ENCODE measurements around the gene CDH1. TPM values are rescaled to one million over a fixed set of nuclear protein-coding genes. Genes with fewer than 3 reads are reported as not detected.

The CDH1 gene
- total RNA-seq, 1 experiment from 2014 or later = 65.8 TPM

DNA sequence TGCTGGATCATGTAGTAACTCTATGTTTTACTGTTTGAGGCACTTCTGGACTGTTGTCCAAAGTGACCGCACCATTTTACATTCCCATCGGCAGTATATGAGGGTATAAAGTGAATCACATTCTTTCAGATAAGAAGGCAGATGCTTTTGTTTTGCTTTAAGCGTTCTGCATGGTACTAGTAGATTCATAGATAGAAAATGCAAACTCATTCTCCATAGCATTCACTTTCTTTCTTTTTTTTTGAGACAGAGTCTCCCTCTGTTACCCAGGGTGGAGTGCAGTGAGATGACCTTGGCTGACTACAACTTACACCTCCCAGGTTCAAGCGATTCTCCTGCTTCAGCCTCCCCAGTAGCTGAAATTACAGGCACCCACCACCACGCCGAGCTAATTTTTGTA is 146.6 kb downstream of the CDH1 start:
- H3K9me3 ChIP-seq (ENCODE audit: control insufficient read depth, insufficient read depth, low read depth, low read length) = no peaks in the 10 kb centered on the region
- BruUV-seq (replicated peaks) = no TSS peak
- H3K4me1 ChIP-seq (ENCODE audit: control insufficient read depth, insufficient read depth, low read length) = no peaks in the 10 kb centered on the region
- no peak overlapping the region for H3K27ac ChIP-seq (ENCODE audit: low read length)
- TF ChIP-seq CTCF (IDR thresholded peaks at IDR 0.05) = no peak
- TF ChIP-seq POLR2AphosphoS5 (IDR thresholded peaks at IDR 0.05; ENCODE audit: low read depth, low read length) = no peak
- no peak for TF ChIP-seq SIN3A (IDR thresholded peaks at IDR 0.05; ENCODE audit: borderline replicate concordance, insufficient read depth, low read depth, low read length)
- TF ChIP-seq, protein P1, sequence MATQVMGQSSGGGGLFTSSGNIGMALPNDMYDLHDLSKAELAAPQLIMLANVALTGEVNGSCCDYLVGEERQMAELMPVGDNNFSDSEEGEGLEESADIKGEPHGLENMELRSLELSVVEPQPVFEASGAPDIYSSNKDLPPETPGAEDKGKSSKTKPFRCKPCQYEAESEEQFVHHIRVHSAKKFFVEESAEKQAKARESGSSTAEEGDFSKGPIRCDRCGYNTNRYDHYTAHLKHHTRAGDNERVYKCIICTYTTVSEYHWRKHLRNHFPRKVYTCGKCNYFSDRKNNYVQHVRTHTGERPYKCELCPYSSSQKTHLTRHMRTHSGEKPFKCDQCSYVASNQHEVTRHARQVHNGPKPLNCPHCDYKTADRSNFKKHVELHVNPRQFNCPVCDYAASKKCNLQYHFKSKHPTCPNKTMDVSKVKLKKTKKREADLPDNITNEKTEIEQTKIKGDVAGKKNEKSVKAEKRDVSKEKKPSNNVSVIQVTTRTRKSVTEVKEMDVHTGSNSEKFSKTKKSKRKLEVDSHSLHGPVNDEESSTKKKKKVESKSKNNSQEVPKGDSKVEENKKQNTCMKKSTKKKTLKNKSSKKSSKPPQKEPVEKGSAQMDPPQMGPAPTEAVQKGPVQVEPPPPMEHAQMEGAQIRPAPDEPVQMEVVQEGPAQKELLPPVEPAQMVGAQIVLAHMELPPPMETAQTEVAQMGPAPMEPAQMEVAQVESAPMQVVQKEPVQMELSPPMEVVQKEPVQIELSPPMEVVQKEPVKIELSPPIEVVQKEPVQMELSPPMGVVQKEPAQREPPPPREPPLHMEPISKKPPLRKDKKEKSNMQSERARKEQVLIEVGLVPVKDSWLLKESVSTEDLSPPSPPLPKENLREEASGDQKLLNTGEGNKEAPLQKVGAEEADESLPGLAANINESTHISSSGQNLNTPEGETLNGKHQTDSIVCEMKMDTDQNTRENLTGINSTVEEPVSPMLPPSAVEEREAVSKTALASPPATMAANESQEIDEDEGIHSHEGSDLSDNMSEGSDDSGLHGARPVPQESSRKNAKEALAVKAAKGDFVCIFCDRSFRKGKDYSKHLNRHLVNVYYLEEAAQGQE (IDR thresholded peaks at IDR 0.05; ENCODE audit: insufficient read depth in 1 of 2, low read depth in 2 of 2, low read length in 1 of 2) = no peak
- TF ChIP-seq TCF7L2 (IDR thresholded peaks at IDR 0.05; ENCODE audit: low read depth, low read length) = no peak
- H3K36me3 ChIP-seq (ENCODE audit: control insufficient read depth, insufficient read depth, low read length) = peaks cover 2% of the 10 kb centered on the region; the same call in 1 of the 2 replicates
- ChIA-PET POLR2A (no interaction called here), CTCF (no interaction called here)
- DNase-seq (ENCODE audit: low read depth, low spot score) (no peak), ATAC-seq (no peak)
- in situ Hi-C loops (cut with HindIII; ENCODE audit: low pct_unique_long_range_greater_than_20kb, low sequenced_read_pairs) = no loop called here
- intact Hi-C loops (cut with micrococcal nuclease; ENCODE audit: unreplicated experiment) = no loop called here
- no peak overlapping the region for H3K4me3 ChIP-seq (ENCODE audit: low read depth in 2 of 2, low read length in 2 of 2)
- H3K27me3 ChIP-seq (ENCODE audit: control insufficient read depth, insufficient read depth, low read length) = no peaks in the 10 kb centered on the region

- H3K4me3 ChIP-seq (ENCODE audit: low read depth in 2 of 2, low read length in 2 of 2) = no peak overlapping the region
- ChIA-PET POLR2A (no interaction called here), CTCF (no interaction called here)
- ATAC-seq = no peak
- H3K4me1 ChIP-seq (ENCODE audit: control insufficient read depth, insufficient read depth, low read length) = no peaks in the 10 kb centered on the region
- no TSS peak for BruUV-seq (replicated peaks)
- H3K27me3 ChIP-seq (ENCODE audit: control insufficient read depth, insufficient read depth, low read length) = no peaks in the 10 kb centered on the region
- no peak overlapping the region for H3K27ac ChIP-seq (ENCODE audit: low read length)
- TF ChIP-seq SIN3A (IDR thresholded peaks at IDR 0.05; ENCODE audit: borderline replicate concordance, insufficient read depth, low read depth, low read length) (no peak), CTCF (IDR thresholded peaks at IDR 0.05) (no peak), POLR2AphosphoS5 (IDR thresholded peaks at IDR 0.05; ENCODE audit: low read depth, low read length) (no peak), TCF7L2 (IDR thresholded peaks at IDR 0.05; ENCODE audit: low read depth, low read length) (no peak)
- TF ChIP-seq, protein P1 (IDR thresholded peaks at IDR 0.05; ENCODE audit: insufficient read depth in 1 of 2, low read depth in 2 of 2, low read length in 1 of 2) = no peak
- in situ Hi-C loops (cut with HindIII; ENCODE audit: low pct_unique_long_range_greater_than_20kb, low sequenced_read_pairs) (no loop called here), intact Hi-C loops (cut with micrococcal nuclease; ENCODE audit: unreplicated experiment) (no loop called here)
- no peaks in the 10 kb centered on the region for H3K9me3 ChIP-seq (ENCODE audit: control insufficient read depth, insufficient read depth, low read depth, low read length)
- peaks cover 2% of the 10 kb centered on the region; the same call in 1 of the 2 replicates for H3K36me3 ChIP-seq (ENCODE audit: control insufficient read depth, insufficient read depth, low read length)
- no peak for DNase-seq (ENCODE audit: low read depth, low spot score)
Measured at GRCh38 chr16:68884401-68884800, 147.3 kb downstream of the CDH1 start.

Other genes with a start within 250 kb of the CDH1 start
- gene ZFP90, start 198.0 kb upstream of the CDH1 start, total RNA-seq (2021; ENCODE audit: unreplicated experiment) = 16.8 TPM
- 16.7 TPM for gene CDH3, start 92.0 kb upstream of the CDH1 start, total RNA-seq (2021; ENCODE audit: unreplicated experiment)
- 11.0 TPM for gene TANGO6, start 106.2 kb downstream of the CDH1 start, total RNA-seq (2021; ENCODE audit: unreplicated experiment)

Measured in Panc1 (cell line).